Brain microvascular endothelial cell (primary cell): ENCODE data around the gene RCC2.

Experiments
- DNase-seq: peaks from one replicate; pipeline ENCODE4 v3.0.0-alpha.2; 2020
- H3K27ac ChIP-seq: fragments of 250-450 bp; sonication (Bioruptor Pico); 2 replicates; pipeline ENCODE4 v1.5.1; 2020; ENCODE audit warnings: mild to moderate bottlenecking, moderate library complexity
- H3K27me3 ChIP-seq: fragments of 250-450 bp; sonication (Bioruptor Pico); replicated peaks from 2 replicates; pipeline ENCODE4 v1.5.1; 2020; ENCODE audit warnings: mild to moderate bottlenecking
- H3K36me3 ChIP-seq: fragments of 250-450 bp; sonication (Bioruptor Pico); replicated peaks from 2 replicates; pipeline ENCODE4 v1.5.1; 2020; ENCODE audit warnings: mild to moderate bottlenecking
- H3K4me3 ChIP-seq: 2 replicates; pipeline ENCODE4 v1.5.1; 2011; ENCODE audit warnings: low read depth, mild to moderate bottlenecking, control low read depth, low read length, moderate library complexity
- CTCF ChIP-seq: IDR thresholded peaks from 2 replicates; pipeline ENCODE4 v1.5.1; 2011; ENCODE audit warnings: low read depth, mild to moderate bottlenecking, moderate library complexity, low read length, control low read depth, inconsistent platforms; ENCODE audit errors: missing control alignments
- in situ Hi-C: cut with HindIII; loops from 2 replicates; pipeline ENCODE4 v1.10.0; 2017; ENCODE audit warnings: low sequenced_read_pairs, low pct_ligation_motif_present

RCC2 gene

GRCh38 chr1:17405898-17406759 is 33.3 kb downstream of the RCC2 start:
- Histone ChIP-seq H3K36me3 (peaks cover 41% of the 10 kb centered on the region), H3K27me3 (no peaks in the 10 kb centered on the region), H3K27ac (no peak overlapping the region), H3K4me3 (no peak overlapping the region)
- DNase-seq: peak; percentile 46
- TF ChIP-seq CTCF: peak; percentile 91
- in situ Hi-C loops: no loop called here

GRCh38 chr1:17404820-17405219 is 34.7 kb downstream of the RCC2 start:
- H3K27me3 ChIP-seq: no peaks in the 10 kb centered on the region
- peaks cover 29% of the 10 kb centered on the region for H3K36me3 ChIP-seq
- in situ Hi-C loops: no loop called here
- no peak overlapping the region for H3K27ac ChIP-seq
- H3K4me3 ChIP-seq: no peak overlapping the region
- TF ChIP-seq CTCF: no peak
- no peak for DNase-seq

- no peaks in the 10 kb centered on the region for H3K27me3 ChIP-seq
- H3K4me3 ChIP-seq: no peak overlapping the region
- H3K27ac ChIP-seq: no peak overlapping the region
- no peak for TF ChIP-seq CTCF
- peaks cover 22% of the 10 kb centered on the region for H3K36me3 ChIP-seq
- in situ Hi-C loops: no loop called here
- DNase-seq: no peak
These were observed 35.3 kb downstream of the RCC2 start for GRCh38 chr1:17404034-17404684.

- peaks cover 16% of the 10 kb centered on the region for H3K36me3 ChIP-seq
- in situ Hi-C loops: no loop called here
- no peak overlapping the region for H3K4me3 ChIP-seq
- no peak for TF ChIP-seq CTCF
- no peaks in the 10 kb centered on the region for H3K27me3 ChIP-seq
- H3K27ac ChIP-seq: no peak overlapping the region
- no peak for DNase-seq
These were observed 36.4 kb downstream of the RCC2 start for GRCh38 chr1:17403081-17403480.

- TF ChIP-seq CTCF: no peak
- H3K27ac ChIP-seq: no peak overlapping the region
- in situ Hi-C loops: no loop called here
- no peak overlapping the region for H3K4me3 ChIP-seq
- peaks cover 8% of the 10 kb centered on the region for H3K36me3 ChIP-seq
- DNase-seq: no peak
- H3K27me3 ChIP-seq: no peaks in the 10 kb centered on the region
These were observed 37.6 kb downstream of the RCC2 start for GRCh38 chr1:17401841-17402240.
